ENCODE data around the gene CA11.

GRCh38 chr19:48624791-48625723 is 20.9 kb downstream of the CA11 start:
- no peak for TF ChIP-seq CTCF (conservative IDR thresholded peaks at IDR 0.05 in 1 of 2, IDR thresholded peaks at IDR 0.05 in 1 of 2; ENCODE audit: low read depth in 1 of 2, low read length in 2 of 2)
- no peak for TF ChIP-seq EZH2 (IDR thresholded peaks at IDR 0.05; ENCODE audit: low read length, missing control alignments)
